Kasumi-1 (cell line): ENCODE results near the gene RABAC1.
"Not testable (repeated sequence)": the region's sequence is repeated elsewhere in the genome, so short reads cannot be mapped to it uniquely, and the experiment has no call there.

ENCODE experiments used
- DNase-seq, 2 experiments: peaks; one replicate each; lab custom pipeline; 2025; lab: John Stamatoyannopoulos, UW

The RABAC1 gene

GRCh38 chr19:41947091-41947490 lies 12.0 kb downstream of the RABAC1 start:
- no peak for DNase-seq

- no peak for DNase-seq
These were observed 13.9 kb downstream of the RABAC1 start for GRCh38 chr19:41945135-41945766.

GRCh38 chr19:41944336-41944735 lies 14.8 kb downstream of the RABAC1 start:
- DNase-seq, result no peak

GRCh38 chr19:41941410-41942202 lies 17.5 kb downstream of the RABAC1 start:
- DNase-seq, result no peak

GRCh38 chr19:41940731-41941409 lies 18.3 kb downstream of the RABAC1 start:
- DNase-seq, result no peak

GRCh38 chr19:41939861-41940730 lies 19.0 kb downstream of the RABAC1 start:
- DNase-seq, result no peak

- DNase-seq, result not testable (repeated sequence)
These were observed 19.9 kb downstream of the RABAC1 start for GRCh38 chr19:41939209-41939608.

- peak in 1 of 2 experiments; percentile 22 for DNase-seq
These were observed 21.3 kb downstream of the RABAC1 start for GRCh38 chr19:41937525-41938468.

GRCh38 chr19:41936961-41937360 lies 22.2 kb downstream of the RABAC1 start:
- no peak for DNase-seq

- DNase-seq, result no peak
These were observed 22.7 kb downstream of the RABAC1 start for GRCh38 chr19:41936416-41936850.

GRCh38 chr19:41935760-41936415 lies 23.2 kb downstream of the RABAC1 start:
- no peak for DNase-seq

GRCh38 chr19:41934849-41935374 lies 24.2 kb downstream of the RABAC1 start:
- peak; percentile 36 to 56 for DNase-seq

- peak; percentile 18 to 53 for DNase-seq
These were observed 25.3 kb downstream of the RABAC1 start for GRCh38 chr19:41933693-41934426.

- DNase-seq, result no peak
These were observed 26.3 kb downstream of the RABAC1 start for GRCh38 chr19:41932720-41933332.

- DNase-seq, result no peak
These were observed 26.8 kb downstream of the RABAC1 start for GRCh38 chr19:41932259-41932719.

GRCh38 chr19:41930926-41931592 lies 28.1 kb downstream of the RABAC1 start:
- no peak for DNase-seq

- no peak for DNase-seq
These were observed 28.8 kb downstream of the RABAC1 start for GRCh38 chr19:41930322-41930722.

GRCh38 chr19:41929536-41930071 lies 29.5 kb downstream of the RABAC1 start:
- no peak for DNase-seq
